ENCODE data around the gene SLC2A4RG. TPM values are rescaled to one million over a fixed set of nuclear protein-coding genes. Genes with fewer than 3 reads are reported as not detected.
A peak's percentile ranks its signal among the peaks of the same experiment; 100 is the strongest.

SLC2A4RG gene
- total and polyA plus RNA-seq, 2 of the 4 experiments (the other 2 are of a cell fraction), result 5.0 to 50.3 TPM

DNA sequence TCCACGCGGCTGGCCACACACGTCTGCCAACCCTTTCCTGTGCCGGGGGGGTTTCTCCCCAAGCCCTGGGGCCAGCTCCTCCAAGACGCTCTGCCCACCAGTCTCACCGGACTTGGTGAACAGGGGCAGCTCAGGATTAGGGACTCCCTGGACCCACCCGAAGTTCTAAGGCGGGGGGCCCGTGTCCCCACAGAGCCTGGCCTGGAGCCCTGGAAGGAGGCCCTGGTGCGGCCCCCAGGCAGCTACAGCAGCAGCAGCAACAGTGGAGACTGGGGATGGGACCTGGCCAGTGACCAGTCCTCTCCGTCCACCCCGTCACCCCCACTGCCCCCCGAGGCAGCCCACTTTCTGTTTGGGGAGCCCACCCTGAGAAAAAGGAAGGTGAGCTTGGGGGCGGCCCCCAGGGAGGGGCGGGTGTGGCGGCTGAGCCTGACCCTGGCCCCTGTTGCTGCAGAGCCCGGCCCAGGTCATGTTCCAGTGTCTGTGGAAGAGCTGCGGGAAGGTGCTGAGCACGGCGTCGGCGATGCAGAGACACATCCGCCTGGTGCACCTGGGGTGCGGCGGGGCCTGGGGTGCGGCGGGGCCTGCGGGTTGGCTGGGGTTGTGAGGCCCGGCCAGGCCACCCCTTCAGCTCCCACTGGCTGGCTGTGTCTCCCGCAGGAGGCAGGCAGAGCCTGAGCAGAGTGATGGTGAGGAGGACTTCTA is 2.3 kb downstream of the SLC2A4RG start:
- Histone ChIP-seq H3K36me3 (ENCODE audit: control insufficient read depth, insufficient read depth, low read length) (peaks cover 30% of the 10 kb centered on the region; the same call in 1 of the 2 replicates), H3K4ac (ENCODE audit: low read depth, low read length) (peak overlapping the region; percentile 62), H3K79me1 (ENCODE audit: low read depth in 1 of 2, low read length in 2 of 2) (peaks cover 4 to 9% of the 10 kb centered on the region in 2 experiments; a peak in 2 of 4 replicates), H3K9me3 (ENCODE audit: control insufficient read depth, insufficient read depth, low read length) (no peaks in the 10 kb centered on the region), H2BK120ac (ENCODE audit: low read depth, low read length) (no peak overlapping the region), H2BK5ac (ENCODE audit: low read depth, low read length, poor library complexity, severe bottlenecking) (peak overlapping the region; percentile 63), H4K91ac (ENCODE audit: insufficient read depth, low read depth, low read length) (peak overlapping the region; percentile 73; the same call in 1 of the 2 replicates), H2BK15ac (ENCODE audit: low read depth, low read length) (no peak overlapping the region), H2AFZ (replicated peaks; ENCODE audit: low read length, poor library complexity) (no peak overlapping the region), H3K18ac (ENCODE audit: low read depth, low read length) (no peak overlapping the region; the same call in 1 of the 2 replicates), H3K9me1 (ENCODE audit: insufficient read depth, low read length) (no peaks in the 10 kb centered on the region), H4K8ac (ENCODE audit: low read depth in 2 of 2, low read length in 2 of 2) (peak overlapping the region; percentile 48 to 57; a peak in 2 of 4 replicates), H4K20me1 (ENCODE audit: insufficient read depth, low read length) (peaks cover 14% of the 10 kb centered on the region), H3K27me3 (ENCODE audit: control insufficient read depth, insufficient read depth, low read length) (no peaks in the 10 kb centered on the region), H3K27ac (ENCODE audit: insufficient read depth, low read length) (peak overlapping the region; percentile 62), H3K14ac (replicated peaks; ENCODE audit: low read depth, low read length) (peak overlapping the region; percentile 49), H3K23ac (ENCODE audit: low read depth, low read length) (peak overlapping the region; percentile 41; the same call in 1 of the 2 replicates), H3K4me2 (ENCODE audit: low read depth, low read length) (peak overlapping the region; percentile 55), H2AK9ac (replicated peaks; ENCODE audit: low read depth, low read length, poor library complexity) (peak overlapping the region; percentile 83), H2AK5ac (ENCODE audit: low read depth, low read length) (peak overlapping the region; percentile 50), H4K5ac (ENCODE audit: low read depth, low read length) (no peak overlapping the region), H3K4me3 (ENCODE audit: insufficient read depth, low read depth, low read length) (peak overlapping the region; percentile 16; the same call in 1 of the 2 replicates), H2BK20ac (ENCODE audit: low read depth, low read length) (no peak overlapping the region), H3K9ac (ENCODE audit: low read depth, low read length) (peak overlapping the region; percentile 52; the same call in 1 of the 2 replicates), H3K56ac (ENCODE audit: extremely low read depth, insufficient read depth, low read length) (no peak overlapping the region), H3K4me1 (ENCODE audit: control insufficient read depth, insufficient read depth, low read length) (peaks cover 10% of the 10 kb centered on the region)
- WGBS, 2 experiments (ENCODE audit: extremely low coverage in 2 of 2, insufficient read length in 1 of 2), result 92% methylated on average over 2 of the region's 30 CpGs; no CpG with 5 or more reads in 1 of the 2 experiments
- ATAC-seq (ENCODE audit: low read depth) (no peak), DNase-seq (no peak)
- BruUV-seq (replicated peaks), result no TSS peak
- dilution Hi-C loops (cut with HindIII; ENCODE audit: low sequenced_read_pairs, unreplicated experiment) (no loop called here), in situ Hi-C loops (cut with MboI; ENCODE audit: low sequenced_read_pairs) (no loop called here), intact Hi-C loops (cut with micrococcal nuclease) (no loop called here)
- TF ChIP-seq, protein P1, sequence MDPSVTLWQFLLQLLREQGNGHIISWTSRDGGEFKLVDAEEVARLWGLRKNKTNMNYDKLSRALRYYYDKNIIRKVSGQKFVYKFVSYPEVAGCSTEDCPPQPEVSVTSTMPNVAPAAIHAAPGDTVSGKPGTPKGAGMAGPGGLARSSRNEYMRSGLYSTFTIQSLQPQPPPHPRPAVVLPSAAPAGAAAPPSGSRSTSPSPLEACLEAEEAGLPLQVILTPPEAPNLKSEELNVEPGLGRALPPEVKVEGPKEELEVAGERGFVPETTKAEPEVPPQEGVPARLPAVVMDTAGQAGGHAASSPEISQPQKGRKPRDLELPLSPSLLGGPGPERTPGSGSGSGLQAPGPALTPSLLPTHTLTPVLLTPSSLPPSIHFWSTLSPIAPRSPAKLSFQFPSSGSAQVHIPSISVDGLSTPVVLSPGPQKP (IDR thresholded peaks at IDR 0.05; ENCODE audit: borderline replicate concordance, low read depth, low read length), result no peak
- TF ChIP-seq POLR2A (IDR thresholded peaks at IDR 0.05; ENCODE audit: low read depth, low read length), result no peak
- TF ChIP-seq BHLHE40 (IDR thresholded peaks at IDR 0.05; ENCODE audit: low read depth, low read length), result no peak
- ChIA-PET POLR2A (ENCODE audit: unreplicated experiment) (no interaction called here), CTCF (no interaction called here)

Measured in IMR-90 (cell line).